HCT116 (cell line): Measurements from ENCODE around the gene HHATL. TPM values are rescaled to one million over a fixed set of nuclear protein-coding genes. Genes with fewer than 3 reads are reported as not detected.

ENCODE experiments used
- ATAC-seq: fragments of 200-7000 bp; cut with Tn5 transposase; 2 replicates; pipeline ENCODE4 v1.9.1; 2020; ENCODE audit warnings: mild to moderate bottlenecking, moderate library complexity
- BruUV-seq: library from RNA; stranded (reverse); fragments of 400-500 nt; replicated peaks from 2 replicates; lab custom pipeline; 2021; lab: Mats Ljungman, UMichigan
- CTCF ChIA-PET: fragments of 300-600 bp; sonication (Branson Sonifier 250); formaldehyde crosslinking; loops from one replicate; lab custom pipeline; 2021; ENCODE audit warnings: antibody characterized with exemption; lab: Charles Lee
- POLR2A ChIA-PET: fragments of 300-600, 350-600 bp; sonication (Branson Sonifier 250); formaldehyde crosslinking; loops from one replicate; lab custom pipeline; 2021; ENCODE audit warnings: antibody characterized with exemption; lab: Charles Lee
- RAD21 ChIA-PET, 2 experiments: fragments of 300-600 bp; sonication (Branson Sonifier 250); formaldehyde crosslinking; loops; one replicate each; lab custom pipeline; 2023; ENCODE audit warnings: low total read pairs in 2 of 2; ENCODE audit not compliant: uncharacterized antibody in 2 of 2, unreplicated experiment in 2 of 2, low non-redundant PET in 1 of 2; lab: Charles Lee
- DNase-seq: peaks from one replicate; pipeline ENCODE4 v3.0.0-alpha.2; 2010; ENCODE audit warnings: low read depth, low spot score
- H2AFZ ChIP-seq: fragments of 200-600 bp; shearing (Covaris generic), sonication (generic); 2 replicates; pipeline ENCODE4 v1.6.1; 2017; ENCODE audit warnings: low read depth, mixed run types, mixed read lengths, antibody characterized with exemption, low read length; ENCODE audit not compliant: poor library complexity, severe bottlenecking
- H3K27ac ChIP-seq: 2 replicates; pipeline ENCODE4 v1.5.1; 2012; ENCODE audit warnings: low read depth, low read length
- H3K27me3 ChIP-seq: fragments of 200-600 bp; sonication (generic); 2 replicates; pipeline ENCODE4 v1.6.1; 2016; ENCODE audit warnings: mixed run types, low read length, mixed read lengths; ENCODE audit not compliant: insufficient read depth
- H3K36me3 ChIP-seq, 2 experiments: fragments of 200-500 bp in 1 of 2; fragments of 200-600 bp in 1 of 2; sonication (Bioruptor generic) in 1 of 2; sonication (generic) in 1 of 2; 2 replicates each; pipeline versions ENCODE4 v1.5.1 to v1.6.1; 2014 to 2016; ENCODE audit warnings: low read length in 2 of 2, inconsistent platforms in 1 of 2, mixed read lengths in 1 of 2, mixed run types in 1 of 2; ENCODE audit not compliant: insufficient read depth in 2 of 2, control insufficient read depth in 1 of 2
- H3K4me1 ChIP-seq, 2 experiments: fragments of 200-600 bp in 1 of 2; sonication (generic) in 1 of 2; 2 replicates each; pipeline versions ENCODE4 v1.5.1 to v1.6.1; 2012 to 2017; ENCODE audit warnings: low read length in 2 of 2, inconsistent platforms in 1 of 2, mild to moderate bottlenecking in 1 of 2, mixed read lengths in 1 of 2, mixed run types in 1 of 2, moderate library complexity in 1 of 2; ENCODE audit not compliant: insufficient read depth in 2 of 2, control insufficient read depth in 1 of 2
- H3K4me2 ChIP-seq: fragments of 200-600 bp; sonication (generic); 2 replicates; pipeline ENCODE4 v1.6.1; 2017; ENCODE audit warnings: mixed run types, low read length, mixed read lengths
- H3K4me3 ChIP-seq, 2 experiments: fragments of 200-600 bp in 1 of 2; sonication (generic) in 1 of 2; replicated peaks in 1 of 2; 2 replicates each; pipeline ENCODE4 v1.5.1; 2011 to 2016; ENCODE audit warnings: low read length in 2 of 2, control low read depth in 1 of 2, low read depth in 1 of 2, mild to moderate bottlenecking in 1 of 2, mixed read lengths in 1 of 2, mixed run types in 1 of 2
- H3K79me2 ChIP-seq: fragments of 200-600 bp; sonication (generic); 2 replicates; pipeline ENCODE4 v1.6.1; 2017; ENCODE audit warnings: mild to moderate bottlenecking, mixed run types, low read length, moderate library complexity, mixed read lengths; ENCODE audit not compliant: insufficient read depth
- H3K9ac ChIP-seq: fragments of 200-600 bp; sonication (generic); 2 replicates; pipeline ENCODE4 v1.6.1; 2016; ENCODE audit warnings: low read length, mixed read lengths
- H3K9me2 ChIP-seq: fragments of 200-600 bp; sonication (generic), shearing (Covaris generic); 2 replicates; pipeline ENCODE4 v1.6.1; 2017; ENCODE audit warnings: mixed run types, mild to moderate bottlenecking, moderate library complexity; ENCODE audit not compliant: insufficient read depth
- H3K9me3 ChIP-seq, 2 experiments: fragments of 200-500 bp in 1 of 2; fragments of 200-600 bp in 1 of 2; sonication (Bioruptor generic) in 1 of 2; sonication (generic) in 1 of 2; 2 replicates each; pipeline ENCODE4 v1.6.1; 2014 to 2017; ENCODE audit warnings: low read length in 2 of 2, mixed read lengths in 2 of 2, inconsistent platforms in 1 of 2, low read depth in 1 of 2, mild to moderate bottlenecking in 1 of 2, mixed run types in 1 of 2, moderate library complexity in 1 of 2; ENCODE audit not compliant: control insufficient read depth in 1 of 2, insufficient read depth in 1 of 2
- H4K20me1 ChIP-seq: fragments of 200-600 bp; sonication (generic), shearing (Covaris generic); 2 replicates; pipeline ENCODE4 v1.6.1; 2017; ENCODE audit warnings: mixed run types, mild to moderate bottlenecking, moderate library complexity; ENCODE audit not compliant: insufficient read depth
- CBX3 ChIP-seq: IDR thresholded peaks from 2 replicates; pipeline ENCODE4 v1.6.1; 2012; ENCODE audit warnings: low read depth
- REST ChIP-seq: IDR thresholded peaks from 2 replicates; pipeline ENCODE4 v1.6.1; 2012; ENCODE audit warnings: low read depth
- intact Hi-C: fragments of 100-400 bp; cut with micrococcal nuclease; formaldehyde crosslinking; loops from 2 replicates; pipeline ENCODE4 v1.10.0; 2022
- total RNA-seq: library from RNA; stranded (reverse); gene quantifications from one replicate; pipeline ENCODE4 v1.2.1, GENCODE V29; 2021; ENCODE audit not compliant: unreplicated experiment

The HHATL gene
- total RNA-seq, 1 experiment from 2014 or later, result 0.52 TPM

GRCh38 chr3:42701371-42702065, 1.1 kb downstream of the HHATL start:
- no peak overlapping the region for H3K27ac ChIP-seq
- H2AFZ ChIP-seq, result no peak overlapping the region
- no peak overlapping the region for H3K4me2 ChIP-seq
- POLR2A ChIA-PET, result no interaction called here
- no peaks in the 10 kb centered on the region for H3K9me3 ChIP-seq
- DNase-seq (no peak), ATAC-seq (peak; percentile 84)
- no peaks in the 10 kb centered on the region for H4K20me1 ChIP-seq
- RAD21 ChIA-PET, result no interaction called here
- TF ChIP-seq CBX3, result no peak
- peak; percentile 97 for TF ChIP-seq REST
- no peaks in the 10 kb centered on the region for H3K4me1 ChIP-seq
- H3K9me2 ChIP-seq, result no peaks in the 10 kb centered on the region
- CTCF ChIA-PET, result no interaction called here
- no peaks in the 10 kb centered on the region for H3K36me3 ChIP-seq
- no peaks in the 10 kb centered on the region for H3K79me2 ChIP-seq
- intact Hi-C loops, result no loop called here
- no TSS peak for BruUV-seq
- H3K27me3 ChIP-seq, result 0 out of 2 replicates have a peak, but pooled peaks cover 3% of the 10 kb centered on the region
- H3K4me3 ChIP-seq, result no peak overlapping the region
- H3K9ac ChIP-seq, result no peak overlapping the region
